Spleen (tissue), 11 donors: Measurements from ENCODE around the gene FILIP1L. TPM values are rescaled to one million over a fixed set of nuclear protein-coding genes. Genes with fewer than 3 reads are reported as not detected.

Experiments used
- DNase-seq: peaks from one replicate; pipeline ENCODE4 v3.0.0-alpha.2; 2020
- H3K27ac ChIP-seq, 8 donors: fragments of 200-600 bp; sonication (generic) in 7 of 8; 1 replicate in 4 of 8; 2 replicates in 4 of 8; pipeline versions ENCODE4 v1.5.0 to v1.8.0; 2016 to 2021; ENCODE audit warnings: inconsistent platforms in 4 of 8, mild to moderate bottlenecking in 4 of 8, moderate library complexity in 1 of 8
- H3K27me3 ChIP-seq, 7 donors: fragments of 200-600 bp; sonication (generic) in 6 of 7; replicated peaks in 1 of 7; 1 replicate in 4 of 7; 2 replicates in 3 of 7; pipeline versions ENCODE4 v1.5.0 to v1.8.0; 2016 to 2021; ENCODE audit warnings: inconsistent platforms in 3 of 7, mild to moderate bottlenecking in 1 of 7
- H3K36me3 ChIP-seq, 6 donors: fragments of 200-600 bp; sonication (generic) in 5 of 6; 1 replicate in 4 of 6; 2 replicates in 2 of 6; pipeline versions ENCODE4 v1.5.0 to v1.8.0; 2016 to 2021; ENCODE audit warnings: inconsistent platforms in 2 of 6
- H3K4me1 ChIP-seq, 6 donors: fragments of 200-600 bp; sonication (generic) in 5 of 6; 1 replicate in 3 of 6; 2 replicates in 3 of 6; pipeline versions ENCODE4 v1.5.0 to v1.8.0; 2016 to 2021; ENCODE audit warnings: inconsistent platforms in 3 of 6
- H3K4me3 ChIP-seq, 8 donors: fragments of 200-600 bp; sonication (generic) in 7 of 8; 1 replicate in 4 of 8; 2 replicates in 4 of 8; pipeline versions ENCODE4 v1.5.0 to v1.8.0; 2016 to 2021; ENCODE audit warnings: inconsistent platforms in 4 of 8, mild to moderate bottlenecking in 4 of 8, moderate library complexity in 2 of 8
- H3K9me3 ChIP-seq, 8 donors: fragments of 200-600 bp; sonication (generic) in 7 of 8; 1 replicate in 4 of 8; 2 replicates in 4 of 8; pipeline versions ENCODE4 v1.5.0 to v1.8.0; 2016 to 2021; ENCODE audit warnings: inconsistent platforms in 4 of 8
- POLR2A ChIP-seq, 3 donors: fragments of 450-650 bp; IDR thresholded peaks; one replicate each; pipeline ENCODE4 v1.5.1; 2017; ENCODE audit warnings: antibody characterized with exemption in 3 of 3, mild to moderate bottlenecking in 1 of 3
- POLR2AphosphoS5 ChIP-seq, 3 donors: sonication (generic); formaldehyde crosslinking; IDR thresholded peaks; one replicate each; pipeline ENCODE4 v1.5.1; 2017; ENCODE audit warnings: antibody characterized with exemption in 3 of 3
- WGBS, 5 donors: extraction: QIAGEN DNeasy Blood & Tissue Kit in 3 of 5; methylation state at CpG; one replicate each; pipeline versions ENCODE4 v1.1.5 to v1.1.7; 2013 to 2018; 5-methylcytosine and 5-hydroxymethylcytosine counted together
- intact Hi-C: fragments of 100-400 bp; cut with DNase I; formaldehyde crosslinking; loops from one replicate; pipeline ENCODE4 v1.15.0; 2023; ENCODE audit warnings: low total_unique reads
- polyA plus RNA-seq, 3 donors: library from polyadenylated mRNA; stranded (reverse); fragments of 200-250 nt; gene quantifications; one replicate each; pipeline ENCODE4 v1.2.1, GENCODE V29; 2013
- total RNA-seq, 7 donors: library from RNA; depleted of rRNA in 3 of 7; stranded (reverse); fragments of >200 nt in 3 of 7; fragmentation: NEBNext Ultra II Directional in 4 of 7; extraction: Animal tissue kit (Norgen Biotek cat#: 25700) in 4 of 7; gene quantifications; one replicate each; pipeline versions ENCODE4 v1.1.0 to v1.2.1, GENCODE V29; 2016 to 2021
- TF ChIP-seq, protein P1 (sequence below), 11 experiments: fragments of 200-600 bp in 7 of 11; fragments of 450-650 bp in 4 of 11; sonication (generic) in 4 of 11; IDR thresholded peaks in 8 of 11; conservative IDR thresholded peaks in 3 of 11; 1 replicate in 7 of 11; 2 replicates in 4 of 11; pipeline versions ENCODE4 v1.4.0 to v1.8.0; 2016 to 2021; ENCODE audit warnings: antibody characterized with exemption in 11 of 11, inconsistent platforms in 4 of 11, mild to moderate bottlenecking in 1 of 11
- donor health status: healthy with polysubstance abuse.
- donor health status: DM: no; HTN: no; CAD: no; lungs with moderate emphysema.
- donor health status: DM: no; HTN: no; CAD: no.
- donor health status: Bipolar disorder and iron deficiency.
- donor health status: healthy.
- donor health status: DM: no; HTN: no; CAD: no.
- donor health status: DM: yes; HTN: yes; CAD: no.

The FILIP1L gene
- total and polyA plus RNA-seq, 10 donors, result 11.1 to 47.7 (median 30.9) TPM

DNA sequence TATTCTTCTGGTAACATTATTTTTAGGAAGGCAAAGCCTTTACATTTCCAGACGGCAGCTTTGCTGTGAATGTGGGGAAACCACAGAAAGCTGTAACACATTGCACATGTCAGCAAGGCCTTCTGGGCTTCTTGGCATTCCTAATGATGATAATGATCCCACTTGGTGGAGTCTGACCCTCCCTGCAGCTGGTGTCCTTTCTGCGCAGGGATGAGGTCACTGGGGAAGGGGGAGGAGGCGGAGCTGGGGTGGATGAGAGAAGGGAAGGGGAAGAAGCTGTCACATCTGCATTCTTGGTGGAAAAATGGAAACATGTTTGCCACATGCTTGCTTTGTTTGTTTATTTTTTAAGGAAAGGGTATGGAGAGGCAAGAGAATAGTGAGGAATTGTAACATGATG lies 68.6 kb downstream of the FILIP1L start:
- no peaks in the 10 kb centered on the region for H3K9me3 ChIP-seq
- WGBS, 5 donors, result 58 to 79% (median 65%) methylated on average over 3 of the region's 3 CpGs
- no peak for DNase-seq
- TF ChIP-seq POLR2AphosphoS5 (IDR thresholded peaks at IDR 0.05), result peak in 1 of 3 donors; percentile 75
- TF ChIP-seq, protein P1, sequence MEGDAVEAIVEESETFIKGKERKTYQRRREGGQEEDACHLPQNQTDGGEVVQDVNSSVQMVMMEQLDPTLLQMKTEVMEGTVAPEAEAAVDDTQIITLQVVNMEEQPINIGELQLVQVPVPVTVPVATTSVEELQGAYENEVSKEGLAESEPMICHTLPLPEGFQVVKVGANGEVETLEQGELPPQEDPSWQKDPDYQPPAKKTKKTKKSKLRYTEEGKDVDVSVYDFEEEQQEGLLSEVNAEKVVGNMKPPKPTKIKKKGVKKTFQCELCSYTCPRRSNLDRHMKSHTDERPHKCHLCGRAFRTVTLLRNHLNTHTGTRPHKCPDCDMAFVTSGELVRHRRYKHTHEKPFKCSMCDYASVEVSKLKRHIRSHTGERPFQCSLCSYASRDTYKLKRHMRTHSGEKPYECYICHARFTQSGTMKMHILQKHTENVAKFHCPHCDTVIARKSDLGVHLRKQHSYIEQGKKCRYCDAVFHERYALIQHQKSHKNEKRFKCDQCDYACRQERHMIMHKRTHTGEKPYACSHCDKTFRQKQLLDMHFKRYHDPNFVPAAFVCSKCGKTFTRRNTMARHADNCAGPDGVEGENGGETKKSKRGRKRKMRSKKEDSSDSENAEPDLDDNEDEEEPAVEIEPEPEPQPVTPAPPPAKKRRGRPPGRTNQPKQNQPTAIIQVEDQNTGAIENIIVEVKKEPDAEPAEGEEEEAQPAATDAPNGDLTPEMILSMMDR (IDR thresholded peaks at IDR 0.05 in 8 of 11, conservative IDR thresholded peaks at IDR 0.05 in 3 of 11), result no peak
- intact Hi-C loops, result loop anchor here (10.0 kb wide), 1 partner anchor 171 kb away; no protein-coding TSS in a partner anchor
- H3K4me1 ChIP-seq, result peaks cover 15 to 80% (median 68%) of the 10 kb centered on the region in 6 donors
- H3K36me3 ChIP-seq, result no peaks in the 10 kb centered on the region
- H3K4me3 ChIP-seq, result no peak overlapping the region
- no peaks in the 10 kb centered on the region for H3K27me3 ChIP-seq
- peak overlapping the region; percentile 24 to 87 (median 71) for H3K27ac ChIP-seq

GRCh38 chr3:100044369-100044768 lies 69.9 kb downstream of the FILIP1L start:
- Histone ChIP-seq H3K36me3 (no peaks in the 10 kb centered on the region), H3K9me3 (no peaks in the 10 kb centered on the region), H3K4me1 (peaks cover 15 to 90% (median 75%) of the 10 kb centered on the region in 6 donors), H3K27ac (peak overlapping the region in 7 of 8 donors; percentile 52 to 87 (median 71)), H3K4me3 (no peak overlapping the region), H3K27me3 (no peaks in the 10 kb centered on the region)
- no peak for DNase-seq
- intact Hi-C loops, result loop anchor here (10.0 kb wide), 1 partner anchor 170 kb away; no protein-coding TSS in a partner anchor
- TF ChIP-seq, protein P1 (IDR thresholded peaks at IDR 0.05 in 8 of 11, conservative IDR thresholded peaks at IDR 0.05 in 3 of 11), result no peak
- TF ChIP-seq POLR2A (IDR thresholded peaks at IDR 0.05) (no peak), POLR2AphosphoS5 (IDR thresholded peaks at IDR 0.05) (no peak)

DNA sequence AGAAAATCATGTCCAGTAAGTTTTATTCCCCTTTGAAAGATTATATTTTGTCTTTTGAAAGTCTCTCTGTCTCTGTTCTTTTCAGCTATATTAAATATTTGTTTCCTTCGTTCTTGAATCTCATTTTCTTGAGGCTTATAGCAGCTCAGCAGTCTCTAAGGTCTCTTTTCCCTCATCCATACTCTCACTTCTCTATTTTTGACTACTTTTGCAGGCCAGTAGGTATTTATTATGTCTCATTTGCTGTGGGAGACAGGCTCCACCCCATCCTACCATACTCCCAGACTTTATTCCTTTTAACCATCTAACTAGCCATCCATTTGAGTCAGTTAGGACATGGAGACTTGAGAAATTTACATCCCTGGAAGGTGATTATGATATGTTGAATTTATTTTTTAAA lies 71.0 kb downstream of the FILIP1L start:
- Histone ChIP-seq H3K36me3 (no peaks in the 10 kb centered on the region), H3K9me3 (no peaks in the 10 kb centered on the region), H3K27ac (peak overlapping the region in 7 of 8 donors; percentile 52 to 87 (median 71)), H3K4me3 (no peak overlapping the region), H3K27me3 (no peaks in the 10 kb centered on the region), H3K4me1 (peaks cover 15 to 84% (median 72%) of the 10 kb centered on the region in 6 donors)
- no peak for TF ChIP-seq POLR2AphosphoS5 (IDR thresholded peaks at IDR 0.05)
- TF ChIP-seq POLR2A (IDR thresholded peaks at IDR 0.05), result no peak
- TF ChIP-seq, protein P1 (IDR thresholded peaks at IDR 0.05 in 8 of 11, conservative IDR thresholded peaks at IDR 0.05 in 3 of 11), result no peak
- intact Hi-C loops, result loop anchor here (10.0 kb wide), 1 partner anchor 168 kb away; no protein-coding TSS in a partner anchor
- no peak for DNase-seq
- WGBS, 5 donors, result 55 to 74% (median 67%) methylated on average over 1 of the region's 1 CpG

- WGBS, 5 donors, result 74 to 88% (median 86%) methylated on average over 6 of the region's 6 CpGs
- intact Hi-C loops, result loop anchor here (10.0 kb wide), 1 partner anchor 168 kb away; no protein-coding TSS in a partner anchor
- TF ChIP-seq, protein P1 (IDR thresholded peaks at IDR 0.05 in 8 of 11, conservative IDR thresholded peaks at IDR 0.05 in 3 of 11), result no peak
- TF ChIP-seq POLR2A (IDR thresholded peaks at IDR 0.05), result no peak
- no peak for TF ChIP-seq POLR2AphosphoS5 (IDR thresholded peaks at IDR 0.05)
- H3K9me3 ChIP-seq, result no peaks in the 10 kb centered on the region
- peak overlapping the region; percentile 27 to 87 (median 71) for H3K27ac ChIP-seq
- peaks cover 11 to 75% (median 63%) of the 10 kb centered on the region in 6 donors for H3K4me1 ChIP-seq
- no peak for DNase-seq
- no peaks in the 10 kb centered on the region for H3K27me3 ChIP-seq
- H3K36me3 ChIP-seq, result no peaks in the 10 kb centered on the region
- H3K4me3 ChIP-seq, result no peak overlapping the region
Measured at GRCh38 chr3:100042166-100042981, 71.9 kb downstream of the FILIP1L start.
